Gastroesophageal sphincter (tissue), 3 donors: ENCODE data around the gene IL34.

ENCODE experiments used
- CTCF ChIP-seq, 4 experiments: fragments of 200-600 bp in 2 of 4; fragments of 450-650 bp in 2 of 4; sonication (generic) in 1 of 4; IDR thresholded peaks; one replicate each; pipeline ENCODE4 v1.5.1; 2017 to 2019; ENCODE audit warnings: antibody characterized with exemption in 4 of 4, mild to moderate bottlenecking in 2 of 4, moderate library complexity in 2 of 4
- POLR2A ChIP-seq, 2 donors: fragments of 450-650 bp; IDR thresholded peaks; one replicate each; pipeline ENCODE4 v1.6.1; 2017; ENCODE audit warnings: antibody characterized with exemption in 2 of 2, mild to moderate bottlenecking in 2 of 2, moderate library complexity in 1 of 2

- peak in 3 of 4 experiments; percentile 90 to 98 (median 96) for TF ChIP-seq CTCF (IDR thresholded peaks at IDR 0.05)
- no peak for TF ChIP-seq POLR2A (IDR thresholded peaks at IDR 0.05)
These were observed 7.7 kb downstream of the IL34 start for GRCh38 chr16:70653809-70654771.
